SK-N-SH (cell line): Measurements from ENCODE around the gene FBXO10.

ENCODE experiments used
- CHD2 ChIP-seq: fragments of 150-350 bp; IDR thresholded peaks from 2 replicates; pipeline ENCODE4 v1.6.1; 2018; ENCODE audit warnings: low read length; ENCODE audit not compliant: partially characterized antibody
- ELF1 ChIP-seq: IDR thresholded peaks from 2 replicates; pipeline ENCODE4 v1.4.0; 2012
- GATA2 ChIP-seq: sonication (generic); formaldehyde crosslinking; IDR thresholded peaks from 2 replicates; pipeline ENCODE4 v1.5.0; 2020; ENCODE audit warnings: mild to moderate bottlenecking, missing genetic modification reagents
- POLR2AphosphoS5 ChIP-seq: IDR thresholded peaks from 2 replicates; pipeline ENCODE4 v1.6.1; 2012; ENCODE audit warnings: low read depth, low read length
- RFX5 ChIP-seq: IDR thresholded peaks from 2 replicates; pipeline ENCODE4 v1.6.1; 2012; ENCODE audit warnings: mild to moderate bottlenecking, improper control_type of control experiment, low read length
- SIN3A ChIP-seq: IDR thresholded peaks from 2 replicates; pipeline ENCODE4 v1.6.1; 2012; ENCODE audit warnings: low read depth, mild to moderate bottlenecking, low read length, moderate library complexity, borderline replicate concordance
- YY1 ChIP-seq: IDR thresholded peaks from 2 replicates; pipeline ENCODE4 v1.4.0; 2012; ENCODE audit warnings: low read depth, mild to moderate bottlenecking
- TF ChIP-seq, protein P1 (sequence below): fragments of 200-600 bp; sonication (generic); IDR thresholded peaks from 2 replicates; pipeline ENCODE4 v1.6.1; 2017; ENCODE audit warnings: antibody characterized with exemption, mild to moderate bottlenecking, moderate library complexity
- TF ChIP-seq, protein P2 (sequence below): IDR thresholded peaks from 2 replicates; pipeline ENCODE4 v1.4.0; 2012; ENCODE audit warnings: low read depth

DNA sequence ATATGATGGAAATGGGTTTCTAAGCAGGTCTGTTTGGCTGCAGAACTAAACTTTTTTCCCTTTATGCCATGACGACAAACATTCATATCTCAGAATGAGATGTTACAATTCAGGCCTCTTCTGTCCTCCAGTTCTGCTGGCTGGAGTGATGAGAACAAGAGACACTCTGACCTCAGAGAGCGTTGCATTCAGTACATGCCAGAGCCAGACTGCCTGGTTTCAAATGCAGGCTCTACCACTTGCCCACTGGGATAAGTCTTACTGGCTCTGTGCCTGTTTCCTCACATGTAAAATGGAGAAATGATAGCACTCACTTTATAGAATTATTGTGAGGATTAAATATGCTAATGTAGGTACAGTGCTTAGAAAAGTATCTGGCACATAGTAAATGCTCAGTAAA lies 41.0 kb upstream of the FBXO10 start:
- TF ChIP-seq, protein P1, sequence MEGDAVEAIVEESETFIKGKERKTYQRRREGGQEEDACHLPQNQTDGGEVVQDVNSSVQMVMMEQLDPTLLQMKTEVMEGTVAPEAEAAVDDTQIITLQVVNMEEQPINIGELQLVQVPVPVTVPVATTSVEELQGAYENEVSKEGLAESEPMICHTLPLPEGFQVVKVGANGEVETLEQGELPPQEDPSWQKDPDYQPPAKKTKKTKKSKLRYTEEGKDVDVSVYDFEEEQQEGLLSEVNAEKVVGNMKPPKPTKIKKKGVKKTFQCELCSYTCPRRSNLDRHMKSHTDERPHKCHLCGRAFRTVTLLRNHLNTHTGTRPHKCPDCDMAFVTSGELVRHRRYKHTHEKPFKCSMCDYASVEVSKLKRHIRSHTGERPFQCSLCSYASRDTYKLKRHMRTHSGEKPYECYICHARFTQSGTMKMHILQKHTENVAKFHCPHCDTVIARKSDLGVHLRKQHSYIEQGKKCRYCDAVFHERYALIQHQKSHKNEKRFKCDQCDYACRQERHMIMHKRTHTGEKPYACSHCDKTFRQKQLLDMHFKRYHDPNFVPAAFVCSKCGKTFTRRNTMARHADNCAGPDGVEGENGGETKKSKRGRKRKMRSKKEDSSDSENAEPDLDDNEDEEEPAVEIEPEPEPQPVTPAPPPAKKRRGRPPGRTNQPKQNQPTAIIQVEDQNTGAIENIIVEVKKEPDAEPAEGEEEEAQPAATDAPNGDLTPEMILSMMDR: no peak
- TF ChIP-seq, protein P2, sequence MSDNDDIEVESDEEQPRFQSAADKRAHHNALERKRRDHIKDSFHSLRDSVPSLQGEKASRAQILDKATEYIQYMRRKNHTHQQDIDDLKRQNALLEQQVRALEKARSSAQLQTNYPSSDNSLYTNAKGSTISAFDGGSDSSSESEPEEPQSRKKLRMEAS: no peak
- TF ChIP-seq POLR2AphosphoS5 (no peak), SIN3A (no peak), YY1 (no peak), CHD2 (no peak), ELF1 (no peak), RFX5 (no peak), GATA2 (no peak)
